ENCODE measurements around the gene GTPBP2. TPM values are rescaled to one million over a fixed set of nuclear protein-coding genes. Genes with fewer than 3 reads are reported as not detected.
"Not testable (repeated sequence)": the region's sequence is repeated elsewhere in the genome, so short reads cannot be mapped to it uniquely, and the experiment has no call there.

Gene GTPBP2
- total RNA-seq, 1 donor from 2014 or later, result 23.9 TPM

- ATAC-seq, result no peak
- no peak for DNase-seq (ENCODE audit: missing footprints)
- intact Hi-C loops (cut with DNase I), result loop anchor here (2.0 kb wide), 1 partner anchor 104 kb away; the partner anchor contains the start of gene VEGFA
Measured at GRCh38 chr6:43666196-43666920, 37.3 kb upstream of the GTPBP2 start.

GRCh38 chr6:43665376-43665775, 36.3 kb upstream of the GTPBP2 start:
- DNase-seq (ENCODE audit: missing footprints) (no peak), ATAC-seq (no peak)
- intact Hi-C loops (cut with DNase I), result no loop called here

- ATAC-seq; intact Hi-C loops (cut with DNase I); DNase-seq (ENCODE audit: missing footprints): not testable (repeated sequence)
Measured at GRCh38 chr6:43662948-43663347, 33.9 kb upstream of the GTPBP2 start.

- intact Hi-C loops (cut with DNase I), result no loop called here
- ATAC-seq (no peak), DNase-seq (ENCODE audit: missing footprints) (no peak)
Measured at GRCh38 chr6:43658161-43658560, 29.1 kb upstream of the GTPBP2 start.

GRCh38 chr6:43657221-43657802, 28.2 kb upstream of the GTPBP2 start:
- ATAC-seq (no peak), DNase-seq (ENCODE audit: missing footprints) (no peak)
- intact Hi-C loops (cut with DNase I), result no loop called here

- ATAC-seq; DNase-seq (ENCODE audit: missing footprints); intact Hi-C loops (cut with DNase I): not testable (repeated sequence)
Measured at GRCh38 chr6:43652822-43653221, 23.8 kb upstream of the GTPBP2 start.

GRCh38 chr6:43648248-43648647, 19.2 kb upstream of the GTPBP2 start:
- ATAC-seq (no peak), DNase-seq (ENCODE audit: missing footprints) (no peak)
- intact Hi-C loops (cut with DNase I), result no loop called here

GRCh38 chr6:43647613-43648012, 18.5 kb upstream of the GTPBP2 start:
- ATAC-seq (no peak), DNase-seq (ENCODE audit: missing footprints) (no peak)
- intact Hi-C loops (cut with DNase I), result no loop called here

- DNase-seq (ENCODE audit: missing footprints) (no peak), ATAC-seq (peak; percentile 14)
- intact Hi-C loops (cut with DNase I), result no loop called here
Measured at GRCh38 chr6:43645613-43645964, 16.5 kb upstream of the GTPBP2 start.

- DNase-seq (ENCODE audit: missing footprints) (peak; percentile 86), ATAC-seq (peak; percentile 78)
- intact Hi-C loops (cut with DNase I), result no loop called here
Measured at GRCh38 chr6:43644940-43645612, 16.0 kb upstream of the GTPBP2 start, which contains the start of gene RSPH9. Gene RSPH9 (plus strand): TSS chr6:43645036. CDS start chr6:43645099, 63 bp downstream.

GRCh38 chr6:43639984-43640800, 11.1 kb upstream of the GTPBP2 start:
- DNase-seq (ENCODE audit: missing footprints), result no peak
- intact Hi-C loops (cut with DNase I), result no loop called here
- ATAC-seq, result no peak

GRCh38 chr6:43636308-43636659, 7.2 kb upstream of the GTPBP2 start:
- intact Hi-C loops (cut with DNase I), result no loop called here
- DNase-seq (ENCODE audit: missing footprints), result no peak
- no peak for ATAC-seq

GRCh38 chr6:43635387-43636307, 6.6 kb upstream of the GTPBP2 start, which contains the start of gene MAD2L1BP:
Gene MAD2L1BP (plus strand): TSS chr6:43635840. CDS start chr6:43635876, 36 bp downstream.
- peak; percentile 94 for DNase-seq (ENCODE audit: missing footprints)
- ATAC-seq, result peak; percentile 90
- intact Hi-C loops (cut with DNase I), result no loop called here

GRCh38 chr6:43634702-43635303, 5.7 kb upstream of the GTPBP2 start:
- DNase-seq (ENCODE audit: missing footprints) (no peak), ATAC-seq (no peak)
- intact Hi-C loops (cut with DNase I), result no loop called here

- ATAC-seq; intact Hi-C loops (cut with DNase I): not testable (repeated sequence)
Measured at GRCh38 chr6:43633002-43633401, 3.9 kb upstream of the GTPBP2 start.

GRCh38 chr6:43630980-43631619, 2.0 kb upstream of the GTPBP2 start:
- intact Hi-C loops (cut with DNase I), result no loop called here
- ATAC-seq (no peak), DNase-seq (ENCODE audit: missing footprints) (peak; percentile 57)

More at GRCh38 chr6:43633002-43633401, 3.9 kb upstream of the GTPBP2 start:
- not testable (repeated sequence) for DNase-seq (ENCODE audit: missing footprints)

Data from Right ventricle myocardium inferior (tissue), 1 donor.